ENCODE measurements around the gene ROS1. TPM values are rescaled to one million over a fixed set of nuclear protein-coding genes. Genes with fewer than 3 reads are reported as not detected.

ROS1 gene
- total RNA-seq, 4 donors from 2014 or later: not detected

DNA sequence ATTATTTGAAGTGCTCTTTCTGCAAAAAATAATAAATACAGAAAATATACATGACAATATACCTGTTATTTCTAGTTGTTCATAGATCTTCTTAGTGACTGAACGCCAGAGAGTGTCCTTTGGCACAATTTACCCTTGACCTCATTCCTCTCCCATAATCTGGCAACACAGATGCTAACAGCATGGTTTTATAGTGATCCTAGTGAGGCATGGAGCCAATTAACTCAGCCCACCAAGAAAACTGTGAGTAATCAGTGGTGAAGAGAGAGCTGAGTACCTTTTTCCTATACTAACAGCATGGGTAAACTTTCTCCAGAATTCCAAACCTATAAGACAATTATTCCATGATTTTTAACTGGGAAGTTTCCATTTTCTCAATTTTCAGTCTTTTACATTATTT, 99.3 kb downstream of the ROS1 start:
- Histone ChIP-seq H3K27ac (peak overlapping the region in 1 of 4 donors; percentile 27), H3K9me3 (no peaks in the 10 kb centered on the region), H3K4me1 (peaks cover 19 to 26% of the 10 kb centered on the region in 2 donors), H3K36me3 (no peaks in the 10 kb centered on the region), H3K4me3 (no peak overlapping the region), H3K27me3 (no peaks in the 10 kb centered on the region)
- DNase-seq (no peak), ATAC-seq (no peak)
- intact Hi-C loops (cut with DNase I; ENCODE audit: low total_unique reads) (no loop called here), in situ Hi-C loops (cut with MboI; ENCODE audit: low sequenced_read_pairs in 4 of 4) (loop anchor here in 3 of 4 donors (10.0 to 25.0 kb wide), 3 partner anchors 261 to 364 kb away; no protein-coding TSS in a partner anchor)
- TF ChIP-seq, protein P1, sequence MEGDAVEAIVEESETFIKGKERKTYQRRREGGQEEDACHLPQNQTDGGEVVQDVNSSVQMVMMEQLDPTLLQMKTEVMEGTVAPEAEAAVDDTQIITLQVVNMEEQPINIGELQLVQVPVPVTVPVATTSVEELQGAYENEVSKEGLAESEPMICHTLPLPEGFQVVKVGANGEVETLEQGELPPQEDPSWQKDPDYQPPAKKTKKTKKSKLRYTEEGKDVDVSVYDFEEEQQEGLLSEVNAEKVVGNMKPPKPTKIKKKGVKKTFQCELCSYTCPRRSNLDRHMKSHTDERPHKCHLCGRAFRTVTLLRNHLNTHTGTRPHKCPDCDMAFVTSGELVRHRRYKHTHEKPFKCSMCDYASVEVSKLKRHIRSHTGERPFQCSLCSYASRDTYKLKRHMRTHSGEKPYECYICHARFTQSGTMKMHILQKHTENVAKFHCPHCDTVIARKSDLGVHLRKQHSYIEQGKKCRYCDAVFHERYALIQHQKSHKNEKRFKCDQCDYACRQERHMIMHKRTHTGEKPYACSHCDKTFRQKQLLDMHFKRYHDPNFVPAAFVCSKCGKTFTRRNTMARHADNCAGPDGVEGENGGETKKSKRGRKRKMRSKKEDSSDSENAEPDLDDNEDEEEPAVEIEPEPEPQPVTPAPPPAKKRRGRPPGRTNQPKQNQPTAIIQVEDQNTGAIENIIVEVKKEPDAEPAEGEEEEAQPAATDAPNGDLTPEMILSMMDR (IDR thresholded peaks at IDR 0.05 in 4 of 5, conservative IDR thresholded peaks at IDR 0.05 in 1 of 5): no peak
- TF ChIP-seq POLR2A (IDR thresholded peaks at IDR 0.05): no peak

DNA sequence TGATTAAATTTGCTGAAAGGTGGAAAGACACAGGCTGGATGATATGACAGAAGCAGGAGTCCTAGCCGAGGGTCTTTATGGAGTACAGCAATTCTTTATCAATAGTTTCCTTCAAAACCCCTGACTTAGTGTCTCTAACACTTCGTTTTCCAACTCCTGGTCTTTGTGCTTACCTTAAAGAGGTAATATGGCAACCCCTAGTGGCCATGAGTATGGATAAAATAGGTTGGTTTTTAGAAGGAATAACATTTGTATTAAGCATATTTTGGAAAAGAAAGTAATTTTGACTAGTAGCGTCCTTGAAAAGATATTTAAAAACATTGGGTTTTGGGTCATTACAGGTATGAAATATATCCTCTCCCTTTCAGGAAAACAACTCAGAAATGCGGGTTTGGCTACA, 108.5 kb downstream of the ROS1 start:
- in situ Hi-C loops (cut with MboI; ENCODE audit: low sequenced_read_pairs in 4 of 4) (loop anchor here in 1 of 4 donors (5.0 kb wide), 1 partner anchor 350 kb away; no protein-coding TSS in a partner anchor), intact Hi-C loops (cut with DNase I; ENCODE audit: low total_unique reads) (loop anchor here (1.0 to 5.0 kb wide), 3 partner anchors 36 to 345 kb away; no protein-coding TSS in a partner anchor)
- TF ChIP-seq POLR2A (IDR thresholded peaks at IDR 0.05): no peak
- TF ChIP-seq, protein P1 (IDR thresholded peaks at IDR 0.05 in 4 of 5, conservative IDR thresholded peaks at IDR 0.05 in 1 of 5): peak; percentile 54 to 70 (median 63)
- H3K27me3 ChIP-seq: no peaks in the 10 kb centered on the region
- H3K4me3 ChIP-seq: no peak overlapping the region
- ATAC-seq (peak; percentile 73 to 79), DNase-seq (no peak)
- no peaks in the 10 kb centered on the region for H3K36me3 ChIP-seq
- no peaks in the 10 kb centered on the region for H3K9me3 ChIP-seq
- peaks cover 0 to 6% of the 10 kb centered on the region in 2 donors for H3K4me1 ChIP-seq
- no peak overlapping the region for H3K27ac ChIP-seq

DNA sequence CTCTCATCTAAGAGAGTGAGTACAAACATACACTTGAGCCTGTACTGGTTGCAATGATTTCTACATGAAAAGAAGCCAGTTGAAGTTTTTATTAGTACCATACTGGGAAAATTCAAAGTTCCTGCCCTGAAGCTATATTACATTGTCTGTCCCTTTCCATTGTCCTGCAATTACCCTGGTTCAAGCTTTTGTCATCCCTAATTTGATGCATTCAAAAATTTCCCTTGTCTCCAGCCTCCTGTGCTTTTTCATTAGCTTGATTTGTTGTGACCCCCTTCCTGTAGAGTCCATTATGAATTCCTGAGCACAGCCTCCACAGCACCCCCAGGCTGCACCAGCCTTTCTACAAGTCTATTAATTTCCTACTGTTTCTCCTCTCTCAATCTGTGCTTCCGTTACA, 114.0 kb downstream of the ROS1 start:
- Histone ChIP-seq H3K4me1 (peaks cover 0 to 5% of the 10 kb centered on the region in 2 donors), H3K4me3 (no peak overlapping the region), H3K36me3 (no peaks in the 10 kb centered on the region), H3K9me3 (no peaks in the 10 kb centered on the region), H3K27ac (no peak overlapping the region), H3K27me3 (no peaks in the 10 kb centered on the region)
- DNase-seq (no peak), ATAC-seq (no peak)
- TF ChIP-seq, protein P1 (IDR thresholded peaks at IDR 0.05 in 4 of 5, conservative IDR thresholded peaks at IDR 0.05 in 1 of 5): no peak
- no peak for TF ChIP-seq POLR2A (IDR thresholded peaks at IDR 0.05)
- intact Hi-C loops (cut with DNase I; ENCODE audit: low total_unique reads): no loop called here
- in situ Hi-C loops (cut with MboI; ENCODE audit: low sequenced_read_pairs in 4 of 4): no loop called here

DNA sequence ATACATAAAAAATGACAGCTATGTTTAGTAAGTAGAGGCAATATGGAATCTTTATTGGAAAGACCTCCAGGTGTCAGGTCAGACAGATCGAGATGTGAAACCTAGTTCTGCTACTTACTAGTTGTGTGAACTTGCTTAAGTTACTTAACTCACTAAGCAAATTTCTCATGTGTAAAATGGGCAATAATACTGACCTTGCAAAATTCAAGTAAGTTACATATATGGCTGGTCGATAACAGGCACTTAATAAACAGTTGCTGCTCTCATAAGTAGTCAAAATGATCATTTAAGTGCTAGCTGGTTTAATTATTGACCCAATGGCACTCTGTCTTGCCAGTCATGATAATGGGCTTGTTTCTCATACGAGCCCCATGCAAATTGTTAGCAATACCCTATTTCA, 114.4 kb downstream of the ROS1 start:
- in situ Hi-C loops (cut with MboI; ENCODE audit: low sequenced_read_pairs in 4 of 4) (no loop called here), intact Hi-C loops (cut with DNase I; ENCODE audit: low total_unique reads) (no loop called here)
- no peaks in the 10 kb centered on the region for H3K36me3 ChIP-seq
- no peak for DNase-seq
- no peak overlapping the region for H3K4me3 ChIP-seq
- peaks cover 0 to 6% of the 10 kb centered on the region in 2 donors for H3K4me1 ChIP-seq
- TF ChIP-seq, protein P1 (IDR thresholded peaks at IDR 0.05 in 4 of 5, conservative IDR thresholded peaks at IDR 0.05 in 1 of 5): no peak
- no peak for TF ChIP-seq POLR2A (IDR thresholded peaks at IDR 0.05)
- ATAC-seq: no peak
- H3K27me3 ChIP-seq: no peaks in the 10 kb centered on the region
- no peak overlapping the region for H3K27ac ChIP-seq
- no peaks in the 10 kb centered on the region for H3K9me3 ChIP-seq

DNA sequence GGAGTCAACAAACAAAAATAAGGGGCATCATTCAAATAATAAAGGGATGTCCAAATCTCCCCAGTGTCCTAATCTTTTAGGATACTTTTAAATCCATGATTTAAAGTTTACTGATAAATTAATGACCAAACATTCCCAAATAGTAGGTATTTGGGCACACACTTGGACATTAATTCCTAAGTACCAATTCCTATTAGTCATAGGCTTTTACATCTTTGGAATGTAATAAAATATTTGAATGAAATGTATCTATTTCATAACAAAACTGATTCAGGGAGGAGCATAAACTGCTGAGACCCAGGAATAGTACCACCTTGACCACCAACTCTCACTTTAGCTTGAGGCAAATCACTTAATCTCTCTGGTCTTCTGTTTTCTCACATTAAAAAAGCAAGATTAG, 116.1 kb downstream of the ROS1 start:
- H3K36me3 ChIP-seq: no peaks in the 10 kb centered on the region
- H3K4me3 ChIP-seq: no peak overlapping the region
- ATAC-seq: no peak
- H3K4me1 ChIP-seq: peaks cover 0 to 9% of the 10 kb centered on the region in 2 donors
- intact Hi-C loops (cut with DNase I; ENCODE audit: low total_unique reads) (no loop called here), in situ Hi-C loops (cut with MboI; ENCODE audit: low sequenced_read_pairs in 4 of 4) (no loop called here)
- no peak for DNase-seq
- H3K9me3 ChIP-seq: no peaks in the 10 kb centered on the region
- TF ChIP-seq, protein P1 (IDR thresholded peaks at IDR 0.05 in 4 of 5, conservative IDR thresholded peaks at IDR 0.05 in 1 of 5): no peak
- no peak for TF ChIP-seq POLR2A (IDR thresholded peaks at IDR 0.05)
- no peak overlapping the region for H3K27ac ChIP-seq
- no peaks in the 10 kb centered on the region for H3K27me3 ChIP-seq

All from gastrocnemius medialis (tissue), 4 donors.